HFF-Myc (cell line): ENCODE measurements around the gene POU4F3.

Source experiments
- DNase-seq: peaks from one replicate; pipeline ENCODE4 v3.0.0-alpha.2; 2011; ENCODE audit warnings: low read depth; ENCODE audit errors: extremely low read depth
- H3K4me3 ChIP-seq: replicated peaks from 2 replicates; pipeline ENCODE4 v1.5.1; 2011; ENCODE audit warnings: low read depth, mild to moderate bottlenecking, control low read depth, low read length
- TF ChIP-seq, protein P1 (sequence below): IDR thresholded peaks from 2 replicates; pipeline ENCODE4 v1.5.1; 2012; ENCODE audit warnings: mild to moderate bottlenecking, low read depth, low read length, control low read depth; ENCODE audit errors: missing control alignments

Gene POU4F3

DNA sequence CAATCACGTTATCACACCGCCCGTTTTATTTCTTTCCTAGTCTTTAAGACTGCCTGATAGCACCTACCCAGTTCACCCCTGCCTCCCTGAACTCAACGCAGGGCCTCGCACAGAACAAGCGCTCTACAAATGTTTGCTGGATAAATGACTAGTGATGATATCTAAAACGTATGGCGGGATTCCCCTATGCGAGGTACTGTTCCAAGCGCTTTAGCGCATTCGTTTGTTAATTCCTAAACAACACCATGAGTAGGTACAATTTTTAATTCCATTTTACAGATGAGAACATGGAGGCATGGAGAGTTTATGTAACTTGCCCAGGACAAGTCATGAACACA lies 6.6 kb downstream of the POU4F3 start:
- no peak overlapping the region for H3K4me3 ChIP-seq
- TF ChIP-seq, protein P1, sequence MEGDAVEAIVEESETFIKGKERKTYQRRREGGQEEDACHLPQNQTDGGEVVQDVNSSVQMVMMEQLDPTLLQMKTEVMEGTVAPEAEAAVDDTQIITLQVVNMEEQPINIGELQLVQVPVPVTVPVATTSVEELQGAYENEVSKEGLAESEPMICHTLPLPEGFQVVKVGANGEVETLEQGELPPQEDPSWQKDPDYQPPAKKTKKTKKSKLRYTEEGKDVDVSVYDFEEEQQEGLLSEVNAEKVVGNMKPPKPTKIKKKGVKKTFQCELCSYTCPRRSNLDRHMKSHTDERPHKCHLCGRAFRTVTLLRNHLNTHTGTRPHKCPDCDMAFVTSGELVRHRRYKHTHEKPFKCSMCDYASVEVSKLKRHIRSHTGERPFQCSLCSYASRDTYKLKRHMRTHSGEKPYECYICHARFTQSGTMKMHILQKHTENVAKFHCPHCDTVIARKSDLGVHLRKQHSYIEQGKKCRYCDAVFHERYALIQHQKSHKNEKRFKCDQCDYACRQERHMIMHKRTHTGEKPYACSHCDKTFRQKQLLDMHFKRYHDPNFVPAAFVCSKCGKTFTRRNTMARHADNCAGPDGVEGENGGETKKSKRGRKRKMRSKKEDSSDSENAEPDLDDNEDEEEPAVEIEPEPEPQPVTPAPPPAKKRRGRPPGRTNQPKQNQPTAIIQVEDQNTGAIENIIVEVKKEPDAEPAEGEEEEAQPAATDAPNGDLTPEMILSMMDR = no peak
- no peak for DNase-seq

DNA sequence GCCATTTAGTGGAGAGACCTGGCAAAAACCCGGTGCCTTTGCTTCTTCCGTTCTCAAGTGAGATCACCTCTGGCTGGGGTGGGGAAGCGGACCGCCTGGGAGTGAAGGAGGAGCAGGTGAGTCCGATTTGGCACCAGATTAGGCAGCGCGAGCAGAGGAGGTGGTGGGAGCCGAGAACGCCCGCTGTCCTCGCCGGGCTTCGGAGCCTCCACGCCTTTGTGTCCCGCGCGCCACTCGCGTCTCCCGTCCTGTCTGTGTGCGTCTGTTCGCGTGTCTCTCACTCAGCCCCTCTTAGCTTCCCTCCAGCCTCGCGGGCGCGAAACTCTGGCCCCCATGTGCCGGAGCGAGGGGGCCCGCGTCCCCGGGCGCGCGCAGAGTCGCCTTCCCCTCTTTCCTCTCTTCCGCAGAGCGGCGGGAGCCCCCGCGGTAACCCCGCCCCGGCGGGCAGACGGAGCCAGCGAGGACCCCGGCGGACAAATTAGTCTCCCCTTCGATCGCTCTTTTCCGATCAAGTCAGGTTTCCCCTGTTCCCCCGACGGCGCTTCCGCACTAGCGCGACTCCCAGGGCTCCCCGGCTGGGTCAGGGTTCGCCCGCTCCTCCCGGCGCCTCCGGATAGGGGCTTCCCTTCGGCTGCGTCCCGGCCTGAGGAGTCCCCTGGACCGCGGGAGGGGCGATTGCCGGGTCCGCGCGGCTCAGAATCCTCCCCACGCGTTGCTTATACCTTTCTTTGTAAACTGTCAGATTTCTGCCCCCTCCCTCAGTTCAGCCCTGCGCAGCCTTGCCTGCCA lies 7.1 kb downstream of the POU4F3 start:
- TF ChIP-seq, protein P1 = no peak
- H3K4me3 ChIP-seq = no peak overlapping the region
- no peak for DNase-seq

DNA sequence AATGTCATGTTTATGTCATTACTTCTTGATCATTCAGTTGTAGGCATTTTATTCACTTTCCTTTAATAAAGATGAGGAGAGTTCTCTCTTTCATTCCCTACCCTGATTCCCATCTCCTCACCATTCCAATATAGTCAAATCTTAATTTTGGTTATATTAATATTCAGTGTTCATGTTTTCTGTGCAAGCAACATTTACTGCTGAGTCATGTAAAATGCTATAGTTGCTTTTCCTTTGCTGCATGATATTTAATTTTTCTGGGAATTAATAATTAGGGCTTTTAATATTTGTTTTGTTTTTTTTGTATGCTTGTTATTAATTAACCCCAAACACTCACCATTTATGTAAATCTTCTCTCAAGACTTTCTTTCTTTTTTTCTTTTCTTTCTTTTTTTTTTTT lies 18.5 kb downstream of the POU4F3 start:
- no peak for DNase-seq
- TF ChIP-seq, protein P1 = no peak
- no peak overlapping the region for H3K4me3 ChIP-seq

DNA sequence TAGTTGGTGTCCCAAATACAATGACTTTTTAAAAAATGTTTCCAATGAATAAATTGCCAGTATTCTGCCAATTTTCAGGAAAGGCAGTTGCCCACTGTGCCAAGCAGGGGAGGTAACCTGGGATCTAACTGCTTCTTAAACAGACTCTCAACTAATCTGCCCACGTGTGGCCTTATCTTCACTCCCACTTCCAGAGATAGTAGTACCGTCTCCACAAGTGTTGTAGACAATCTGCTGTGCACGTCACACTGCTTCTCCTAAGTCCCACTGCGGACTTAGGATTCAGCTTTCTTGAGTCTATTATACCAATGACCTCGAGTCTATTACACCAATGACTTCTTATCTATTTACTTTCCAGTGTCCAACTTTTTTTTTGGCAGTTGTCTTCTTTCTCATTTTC lies 21.2 kb downstream of the POU4F3 start:
- no peak for DNase-seq
- H3K4me3 ChIP-seq = no peak overlapping the region
- TF ChIP-seq, protein P1 = no peak

DNA sequence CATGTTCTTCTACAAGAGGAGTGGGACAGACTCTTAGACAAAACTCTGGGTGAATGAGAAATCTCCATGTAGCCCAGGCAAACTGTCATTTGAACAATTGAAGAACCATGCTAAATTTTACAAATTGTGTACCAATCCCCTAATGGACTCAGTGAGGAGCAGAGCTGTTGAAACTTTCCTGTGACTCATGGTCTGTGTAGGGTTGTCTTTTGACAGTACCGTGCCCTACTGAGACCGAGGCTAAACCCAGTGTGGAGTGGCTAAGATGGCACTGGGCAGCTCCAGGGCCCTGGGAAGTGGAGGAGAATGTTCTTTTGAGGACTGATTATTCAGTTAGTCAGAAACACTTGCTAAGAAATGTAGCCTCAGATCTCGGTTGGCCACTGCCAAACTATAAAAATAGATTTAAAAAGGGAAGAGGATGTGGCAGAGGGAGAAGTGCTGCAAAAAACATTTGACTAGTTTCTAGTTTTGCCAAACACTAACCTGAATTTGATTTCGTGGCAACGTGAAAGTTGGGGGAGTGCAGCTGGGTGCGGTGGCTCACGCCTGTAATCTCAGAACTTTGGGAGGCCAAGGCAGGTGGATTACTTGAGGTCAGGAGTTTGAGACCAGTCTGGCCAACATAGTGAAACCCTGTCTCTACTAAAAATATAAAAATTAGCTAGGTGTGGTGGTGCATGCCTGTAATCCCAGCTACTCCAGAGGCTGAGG lies 24.7 kb downstream of the POU4F3 start:
- no peak for DNase-seq
- no peak overlapping the region for H3K4me3 ChIP-seq
- TF ChIP-seq, protein P1 = no peak

DNA sequence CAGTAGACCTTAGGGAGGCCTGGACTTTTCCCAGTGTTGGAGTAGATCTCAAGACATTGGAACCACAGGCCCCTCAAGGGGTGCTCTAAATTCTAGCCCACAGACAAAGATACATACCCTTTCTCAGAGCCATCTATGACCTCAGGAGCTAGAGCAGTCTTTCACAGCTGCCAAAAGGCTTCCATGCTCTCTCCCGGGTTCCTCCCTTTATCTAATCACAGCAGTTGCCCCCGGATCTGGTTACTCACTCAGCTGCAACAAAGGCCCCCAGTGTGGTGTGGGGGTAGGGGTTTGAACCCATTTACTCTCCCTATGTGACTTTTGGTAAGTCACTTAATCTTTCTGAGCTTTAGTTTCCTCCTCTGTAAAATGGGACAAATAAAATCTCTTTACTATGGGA lies 27.0 kb downstream of the POU4F3 start:
- TF ChIP-seq, protein P1 = no peak
- no peak overlapping the region for H3K4me3 ChIP-seq
- DNase-seq = no peak

DNA sequence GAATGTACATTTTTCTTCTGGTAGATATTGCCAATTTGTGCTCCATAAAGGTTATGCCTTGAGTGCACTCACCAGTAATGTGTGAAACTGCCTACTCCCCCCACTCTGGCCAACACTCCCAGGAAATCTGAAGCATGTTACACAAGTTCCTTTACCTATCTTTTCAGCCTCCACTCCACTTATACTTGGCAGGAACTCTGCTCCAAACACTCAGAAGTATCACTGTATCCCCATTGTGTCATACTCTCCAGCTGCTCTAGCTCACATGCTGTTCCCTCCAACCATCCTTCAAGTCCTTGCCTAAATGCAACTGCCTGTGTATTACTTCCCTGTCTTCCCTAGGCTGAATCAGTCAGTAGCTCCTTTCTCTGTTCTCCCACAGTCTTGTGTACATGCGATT lies 28.3 kb downstream of the POU4F3 start:
- DNase-seq = no peak
- TF ChIP-seq, protein P1 = no peak
- no peak overlapping the region for H3K4me3 ChIP-seq
